Activated T-cell treated with anti-CD3 and anti-CD28 coated beads for 1 hour (primary cell): ENCODE data around the gene OPCML.

Experiments used
- DNase-seq: peaks from one replicate; pipeline ENCODE4 v3.0.0-alpha.2; 2020; ENCODE audit warnings: low read depth

The OPCML gene

DNA sequence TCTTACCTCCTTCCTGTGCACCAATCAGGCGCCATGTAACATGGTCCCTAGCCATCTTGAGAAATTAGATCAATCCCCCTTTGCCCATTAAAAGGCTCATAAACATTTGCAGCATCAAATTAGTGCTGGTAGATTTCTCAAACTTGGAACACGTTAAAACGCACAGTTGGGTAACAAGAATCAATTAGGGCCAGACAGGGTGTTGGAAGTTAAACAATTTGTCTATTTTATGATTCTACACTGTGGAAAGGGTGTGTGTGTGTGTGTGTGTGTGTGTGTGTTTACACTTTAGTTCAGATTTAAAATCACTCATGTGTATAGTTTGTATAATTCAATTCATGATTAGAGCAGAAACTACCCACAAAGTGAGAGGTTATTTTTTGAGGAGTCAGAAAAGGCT, 682.0 kb downstream of the OPCML start:
- no peak for DNase-seq

DNA sequence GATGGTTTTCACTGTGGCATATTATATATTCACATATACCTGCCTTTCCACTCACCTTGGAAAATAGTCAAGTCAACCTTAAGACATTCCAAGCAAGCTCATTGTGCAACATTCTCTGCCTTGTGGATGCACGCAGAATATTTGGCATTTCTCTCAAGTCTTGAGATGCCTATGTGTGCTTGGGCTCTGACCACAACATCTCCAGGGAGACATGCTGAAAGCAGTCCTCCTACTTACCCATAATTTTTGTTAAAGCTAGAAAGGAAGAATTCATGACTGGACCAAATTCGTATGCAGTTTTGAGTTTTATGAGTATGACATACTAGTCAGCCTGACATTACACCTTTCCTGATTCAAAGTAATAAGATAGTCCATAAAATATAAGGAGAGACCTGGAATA, 684.0 kb downstream of the OPCML start:
- DNase-seq, result no peak

DNA sequence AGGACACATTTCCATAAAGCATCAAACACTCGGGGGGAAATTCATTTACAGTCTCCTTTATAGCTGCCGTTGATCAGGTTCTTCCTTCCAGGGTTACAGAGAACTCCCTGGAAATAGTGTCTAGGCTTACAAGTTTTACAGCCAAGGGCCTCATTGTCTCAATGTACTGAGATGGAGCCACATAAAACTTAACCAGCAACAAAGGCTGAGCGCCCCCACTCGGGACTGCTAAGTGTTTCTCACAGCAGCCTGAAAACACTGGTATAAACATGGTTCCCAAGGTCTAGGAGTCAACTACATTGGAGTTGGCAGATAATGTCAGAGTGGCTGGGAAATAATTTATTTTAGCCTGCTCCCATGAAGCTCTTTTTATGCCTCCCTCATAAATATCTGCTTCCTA, 686.2 kb downstream of the OPCML start:
- no peak for DNase-seq

DNA sequence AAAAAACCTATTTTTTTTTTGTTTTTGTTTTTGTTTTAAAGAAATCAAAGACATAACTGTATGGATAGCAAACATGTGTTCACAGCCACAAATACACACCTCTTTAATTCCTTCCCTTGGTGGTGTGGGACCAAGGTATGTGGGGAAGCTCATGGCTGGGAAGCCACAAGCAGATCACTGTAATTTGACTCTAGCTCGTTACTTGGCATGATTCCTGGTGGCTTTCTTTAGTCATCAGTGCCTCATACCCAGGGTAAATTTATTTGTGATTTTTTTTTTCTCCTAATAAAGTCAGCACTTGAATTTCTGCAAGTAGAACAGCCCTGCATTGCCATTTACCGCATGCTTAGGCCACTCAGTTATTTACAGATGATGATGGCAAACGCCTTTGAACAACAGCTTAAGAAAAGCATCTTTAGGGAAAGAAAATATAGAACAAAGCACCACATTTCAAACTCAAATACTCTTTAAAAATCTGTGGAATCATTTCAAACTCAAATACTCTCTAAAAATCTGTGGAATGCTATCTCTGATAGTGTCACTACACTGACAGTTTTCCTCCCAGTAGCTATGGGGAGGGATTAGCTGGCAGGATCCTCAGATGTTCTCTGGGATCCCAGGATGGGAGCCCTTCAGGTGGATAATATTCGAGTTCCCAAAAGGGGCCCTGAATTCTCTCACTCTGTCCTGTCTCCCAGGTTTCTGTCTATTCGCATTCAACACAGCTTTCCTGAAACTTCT, 687.2 kb downstream of the OPCML start:
- DNase-seq, result no peak

DNA sequence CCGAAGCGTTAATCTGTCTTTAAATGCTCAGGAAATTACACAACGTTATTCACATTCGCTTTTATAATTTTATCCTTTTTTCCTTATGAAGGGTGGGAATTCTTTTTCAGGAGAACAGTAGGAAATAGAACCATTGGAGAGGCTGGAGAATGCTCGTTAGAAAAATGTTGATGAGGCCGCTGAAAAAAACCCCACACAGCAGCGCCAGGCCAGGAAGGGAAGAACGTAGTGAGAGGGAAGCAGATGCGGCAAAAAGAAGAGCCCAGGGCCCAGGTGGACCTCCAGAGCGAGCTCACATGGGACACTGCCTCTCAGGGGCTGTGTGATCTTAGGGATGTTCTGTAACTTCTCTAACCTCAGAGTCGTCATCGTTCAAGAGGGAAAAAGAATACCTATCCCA, 691.6 kb downstream of the OPCML start:
- DNase-seq, result no peak

DNA sequence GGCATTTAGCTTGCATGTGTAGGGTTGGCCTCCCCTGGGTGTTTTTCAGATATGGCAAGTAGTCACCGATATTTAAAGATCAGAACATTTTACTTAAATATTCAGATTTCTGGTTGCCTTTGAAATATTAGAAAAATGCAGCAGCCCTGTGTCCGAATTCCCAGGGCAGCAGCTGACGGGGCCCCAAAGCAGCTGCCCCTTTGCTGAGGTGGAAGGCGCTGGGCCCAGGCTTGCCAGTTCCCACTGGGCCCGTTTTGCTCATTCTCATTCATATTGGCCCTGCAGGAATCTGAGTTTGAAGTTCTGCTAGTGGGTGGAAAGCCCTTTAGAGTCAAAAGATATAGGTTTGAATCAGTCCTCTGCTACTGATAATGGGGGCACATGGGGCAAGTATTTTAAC, 692.1 kb downstream of the OPCML start:
- no peak for DNase-seq

DNA sequence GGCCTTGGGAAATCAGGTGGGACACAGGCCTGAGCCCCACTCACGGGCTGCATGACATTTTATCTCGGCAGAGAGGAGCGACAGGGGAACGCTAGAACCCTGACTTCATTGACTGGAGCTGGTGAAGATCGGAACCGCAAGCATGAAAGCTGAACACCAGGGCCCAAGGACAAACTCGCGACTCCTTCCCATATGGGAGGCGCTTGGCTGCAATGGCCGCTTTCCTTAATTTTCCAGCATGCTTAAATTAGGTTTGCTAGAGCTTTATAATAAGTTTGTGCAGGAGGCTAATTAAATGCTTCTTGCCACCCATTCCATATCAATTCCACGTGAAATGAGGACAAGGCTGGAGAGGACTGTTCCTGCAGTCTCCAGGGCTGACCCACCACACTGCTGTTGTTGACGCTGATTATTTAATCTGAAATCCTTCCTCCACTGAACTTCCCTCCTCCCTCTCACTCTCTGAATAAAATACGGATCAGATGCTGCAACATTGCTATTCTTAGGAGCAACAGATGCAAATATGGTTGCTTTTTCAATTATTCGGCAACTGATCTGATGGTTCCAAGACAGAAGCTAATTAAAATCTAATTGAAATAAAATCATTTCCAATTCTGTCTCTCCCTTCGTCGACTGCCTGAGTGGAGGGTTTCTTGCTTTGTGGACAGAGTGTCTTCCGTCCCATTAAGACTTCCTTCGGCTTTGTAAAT, 692.9 kb downstream of the OPCML start:
- DNase-seq, result no peak

DNA sequence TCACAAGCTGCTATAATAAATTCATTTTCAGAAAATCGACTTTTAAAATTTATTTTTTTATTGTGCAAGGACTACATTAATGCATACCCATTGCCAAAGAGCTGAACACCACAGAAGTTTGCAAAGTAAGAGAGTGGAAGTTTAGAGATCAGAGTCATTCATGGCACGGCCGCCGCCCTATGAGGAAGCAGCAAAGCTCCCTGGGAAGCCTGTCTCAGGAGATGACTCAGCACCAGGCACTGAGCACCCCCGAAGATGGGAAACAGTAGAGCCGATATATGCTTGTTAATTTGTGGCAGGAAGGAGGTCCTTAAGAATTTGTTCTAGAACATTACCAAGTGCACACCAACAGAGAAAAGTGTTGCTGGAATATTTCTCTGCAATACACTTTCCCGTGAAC, 693.7 kb downstream of the OPCML start:
- DNase-seq, result no peak

DNA sequence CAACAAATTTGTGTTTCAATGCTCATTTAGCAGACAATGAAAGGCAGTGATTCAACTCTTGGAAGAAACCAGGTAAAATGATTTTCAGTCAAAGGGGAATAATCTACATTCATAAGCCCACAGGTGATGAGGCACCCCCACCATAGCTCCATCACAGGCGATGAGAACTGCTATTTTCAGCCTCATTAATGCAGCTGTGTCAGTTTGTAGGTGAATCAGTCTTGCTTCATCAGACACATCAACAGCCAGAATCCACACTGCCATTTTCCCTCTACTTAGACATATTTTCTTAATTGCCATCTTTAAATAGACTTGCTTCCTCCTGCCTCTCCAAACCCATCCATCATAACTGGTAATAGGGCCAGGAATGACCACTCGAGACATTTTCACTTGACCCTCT, 701.0 kb downstream of the OPCML start:
- DNase-seq, result no peak

DNA sequence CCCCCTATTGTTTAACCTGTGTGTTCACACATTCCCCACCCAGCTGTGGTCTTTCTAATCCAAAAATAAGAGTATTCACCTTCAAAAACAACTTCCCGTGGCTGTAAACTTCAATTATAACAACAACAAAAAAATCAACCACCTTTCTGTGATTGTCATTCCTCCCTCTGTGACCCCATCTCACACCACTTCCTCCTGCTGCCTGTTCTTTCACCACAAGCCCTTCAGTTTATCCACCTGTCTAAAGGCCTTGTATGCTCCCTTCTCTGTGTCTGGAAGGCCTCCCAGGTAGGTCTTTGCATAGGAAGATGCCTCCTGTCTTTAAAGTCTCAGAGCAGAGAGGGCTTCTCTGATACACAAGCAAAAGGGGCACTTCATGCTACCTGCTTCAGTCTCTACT, 707.7 kb downstream of the OPCML start:
- DNase-seq, result no peak

DNA sequence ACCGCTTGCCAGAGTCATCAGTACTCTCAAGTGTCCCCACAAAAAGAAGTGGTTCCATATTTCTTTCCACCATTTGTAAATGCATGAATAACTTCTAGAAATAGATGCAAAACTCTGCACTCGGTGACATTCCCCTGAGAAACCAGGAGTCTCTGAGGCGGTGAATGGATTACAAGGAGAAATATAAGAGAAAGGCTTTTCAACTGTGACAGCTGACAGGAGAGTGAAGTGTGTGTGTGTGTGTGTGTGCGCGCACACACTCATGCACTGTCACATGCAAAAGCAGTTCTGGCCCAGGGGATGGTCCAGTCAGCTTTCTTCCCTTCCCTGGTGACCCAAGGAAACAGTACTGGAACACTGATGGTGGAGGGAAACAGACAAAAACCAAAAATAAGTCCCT, 710.0 kb downstream of the OPCML start:
- no peak for DNase-seq

DNA sequence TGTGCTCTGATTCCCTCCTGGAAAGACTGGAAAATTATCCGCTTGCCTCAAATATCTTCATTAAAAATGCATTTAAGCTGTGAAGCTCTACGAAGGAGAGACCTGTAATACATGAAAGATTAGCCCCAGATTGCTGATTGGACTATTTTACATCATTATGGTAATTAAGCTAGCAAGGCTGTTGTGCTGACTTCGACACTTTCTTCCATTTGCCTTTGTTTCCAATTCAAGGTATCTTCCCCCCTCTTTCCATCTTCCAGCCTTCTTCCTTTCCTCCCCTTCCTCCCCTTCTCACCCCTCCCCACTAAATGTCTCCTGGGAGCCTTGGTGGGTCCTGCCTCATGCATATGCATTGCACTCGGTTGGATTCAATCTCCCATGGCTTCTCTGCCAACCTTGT, 710.8 kb downstream of the OPCML start:
- DNase-seq, result no peak

DNA sequence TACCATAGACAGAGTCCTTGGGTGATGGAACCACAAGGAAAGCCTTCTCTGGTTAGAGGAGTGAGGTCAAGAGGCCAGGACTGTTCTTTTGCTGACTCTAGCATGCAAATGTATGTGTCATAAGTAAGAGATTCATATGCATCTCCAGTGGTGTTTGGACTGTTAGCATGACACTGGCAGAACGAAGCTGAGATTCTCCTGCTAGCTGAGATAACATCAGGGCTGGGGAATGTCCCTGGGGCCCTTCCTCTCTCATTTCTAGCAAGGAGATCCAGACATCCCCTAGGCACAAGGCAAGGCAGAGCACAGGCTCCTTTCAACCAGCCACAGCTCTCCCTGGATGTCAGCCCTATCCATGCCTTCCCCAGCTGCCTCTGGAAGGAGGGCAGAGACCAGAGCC, 711.3 kb downstream of the OPCML start:
- no peak for DNase-seq

DNA sequence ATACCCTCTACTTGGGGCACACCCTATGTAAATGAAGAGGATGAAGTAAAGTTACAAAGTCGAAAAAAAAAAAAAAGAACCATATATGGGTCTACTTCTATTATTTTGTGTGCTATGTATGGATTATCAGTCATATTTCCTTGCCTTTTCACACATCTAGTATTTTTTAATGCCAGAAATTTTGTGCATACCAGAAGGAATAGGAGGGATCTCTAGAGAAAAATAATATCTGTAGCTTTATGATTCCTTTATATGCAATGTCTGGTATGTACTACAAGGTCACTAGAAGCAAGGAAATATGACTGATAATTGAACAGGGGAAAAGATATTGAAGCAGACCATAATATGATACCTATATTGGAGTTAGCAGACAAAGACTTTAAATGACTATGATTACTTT, 713.4 kb downstream of the OPCML start:
- no peak for DNase-seq

DNA sequence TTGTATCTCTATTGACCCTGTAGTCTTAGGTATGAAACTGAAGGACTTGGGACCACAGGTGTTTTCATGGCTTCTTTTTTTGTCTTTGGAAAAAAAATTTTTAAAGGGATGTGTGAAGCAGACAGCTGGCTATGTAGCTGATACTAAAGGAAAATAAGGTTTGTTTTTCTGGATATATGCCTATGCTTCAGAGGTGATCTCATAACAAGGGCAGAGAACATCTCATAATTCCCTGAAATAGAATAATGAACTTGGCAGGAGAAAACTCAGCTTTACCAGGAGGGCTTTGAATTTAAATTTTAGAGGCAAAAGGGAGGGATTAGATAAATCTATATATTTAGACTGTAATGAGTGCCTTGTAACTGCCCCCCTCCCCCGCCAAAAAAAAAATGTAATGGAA, 714.9 kb downstream of the OPCML start:
- DNase-seq, result no peak

DNA sequence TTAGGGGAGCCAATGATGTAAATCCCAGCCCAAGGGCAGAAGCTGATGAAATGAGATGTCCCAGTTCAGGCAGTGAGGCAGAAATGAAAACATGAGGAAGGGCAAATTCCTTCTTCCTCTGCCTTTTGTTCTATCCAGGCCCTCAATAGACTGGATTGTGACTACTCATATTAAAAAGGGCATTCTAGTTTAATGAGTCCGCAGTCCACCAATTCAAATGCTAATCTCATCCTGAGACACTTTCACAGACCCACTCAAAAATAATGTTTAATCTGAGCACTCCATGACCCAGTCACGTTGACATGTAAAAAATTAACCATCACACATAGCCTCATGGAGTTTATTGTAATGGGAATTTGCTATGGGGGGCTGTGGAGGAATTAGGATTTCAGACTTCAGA, 717.9 kb downstream of the OPCML start:
- no peak for DNase-seq

DNA sequence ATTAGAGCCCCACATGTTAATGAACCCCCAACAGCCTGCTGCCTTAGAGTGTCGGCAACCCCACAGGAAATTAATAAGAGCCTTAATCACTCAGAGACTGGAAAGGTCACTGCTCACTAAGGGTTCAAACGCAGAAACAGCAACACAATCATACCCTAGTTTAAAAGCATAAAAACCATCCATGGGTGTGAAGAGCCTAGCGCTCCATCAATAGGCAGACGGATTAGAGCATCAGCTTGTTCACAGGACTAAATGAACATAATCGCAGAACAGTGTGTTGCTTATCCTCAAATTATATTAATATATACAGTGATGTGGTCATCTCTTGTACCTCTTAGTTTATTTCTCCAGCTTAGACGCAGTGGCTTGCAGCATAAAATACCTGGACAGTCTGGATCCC, 720.7 kb downstream of the OPCML start:
- DNase-seq, result no peak

DNA sequence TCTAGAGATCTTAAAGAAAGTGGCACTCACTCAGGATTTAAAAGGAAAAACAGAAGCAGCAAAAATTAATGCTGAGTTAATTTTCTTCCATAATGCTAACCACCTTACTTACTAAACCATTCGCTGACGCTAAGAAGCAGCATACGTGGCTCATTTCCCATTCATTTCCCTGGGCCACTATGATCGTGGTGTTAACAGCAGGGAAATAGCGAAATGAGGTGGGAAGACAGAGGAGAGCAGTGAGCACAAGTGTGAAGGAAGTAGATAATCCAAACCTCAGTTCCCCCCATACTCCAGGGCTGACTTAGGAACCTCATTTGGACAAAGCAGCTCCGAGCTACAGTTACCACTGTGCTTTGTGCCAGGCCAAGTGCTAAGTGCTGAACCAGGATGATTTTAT, 723.2 kb downstream of the OPCML start:
- DNase-seq, result no peak

DNA sequence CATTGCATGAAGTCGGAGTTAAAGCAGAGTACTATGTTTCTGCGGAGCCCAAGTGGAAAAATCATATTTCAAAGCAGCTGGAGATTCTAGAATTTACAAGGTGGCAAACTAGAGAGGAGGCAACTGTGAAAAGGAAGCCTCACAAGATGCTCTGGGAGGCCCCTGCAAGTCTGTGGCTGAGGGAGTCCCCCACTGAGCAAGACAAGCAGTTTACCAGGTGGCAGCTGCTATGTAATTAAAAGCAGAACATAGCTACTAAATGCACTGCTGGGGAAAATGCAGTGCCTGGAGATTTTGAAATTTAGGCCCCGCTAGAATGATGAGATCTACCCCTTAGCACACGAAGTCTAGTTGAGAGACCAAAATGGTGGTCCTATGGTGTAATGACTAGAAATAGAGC, 728.0 kb downstream of the OPCML start:
- no peak for DNase-seq

DNA sequence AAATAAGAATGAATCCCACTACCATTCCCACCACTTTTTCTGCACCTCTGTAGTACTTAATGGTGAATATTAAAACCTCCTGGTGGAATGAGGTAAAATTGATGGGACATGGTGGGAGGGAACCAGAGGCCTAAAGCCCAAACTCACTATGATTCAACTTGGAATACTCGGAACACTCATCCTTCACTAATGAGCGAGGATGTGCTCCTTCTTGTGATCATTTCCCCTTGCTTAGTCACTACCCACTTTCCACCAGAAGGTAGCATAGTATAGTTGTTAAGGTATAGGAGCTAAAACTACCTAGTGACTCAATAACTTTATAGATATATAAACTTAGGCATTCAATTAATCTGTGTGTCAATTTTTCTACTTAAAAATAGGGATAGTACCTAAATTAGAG, 728.9 kb downstream of the OPCML start:
- no peak for DNase-seq

DNA sequence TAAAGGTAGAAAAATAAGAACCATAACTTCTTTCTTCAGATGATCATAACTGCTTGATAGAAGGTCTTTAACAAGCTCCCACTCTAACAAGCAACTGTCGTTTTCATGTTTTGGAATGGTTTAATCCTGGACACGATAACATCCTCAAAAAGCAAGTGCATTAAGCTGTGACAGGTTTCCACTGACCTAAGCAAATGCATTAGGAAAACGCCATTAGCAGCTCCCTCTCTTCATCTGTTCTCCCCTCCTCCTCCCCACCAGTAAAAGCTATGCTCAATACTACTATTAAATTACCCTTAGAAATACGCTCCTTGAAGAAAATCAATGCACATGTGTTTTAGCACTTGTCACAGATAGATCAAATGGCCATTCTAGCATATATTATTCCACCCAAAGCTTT, 729.4 kb downstream of the OPCML start:
- DNase-seq, result no peak

DNA sequence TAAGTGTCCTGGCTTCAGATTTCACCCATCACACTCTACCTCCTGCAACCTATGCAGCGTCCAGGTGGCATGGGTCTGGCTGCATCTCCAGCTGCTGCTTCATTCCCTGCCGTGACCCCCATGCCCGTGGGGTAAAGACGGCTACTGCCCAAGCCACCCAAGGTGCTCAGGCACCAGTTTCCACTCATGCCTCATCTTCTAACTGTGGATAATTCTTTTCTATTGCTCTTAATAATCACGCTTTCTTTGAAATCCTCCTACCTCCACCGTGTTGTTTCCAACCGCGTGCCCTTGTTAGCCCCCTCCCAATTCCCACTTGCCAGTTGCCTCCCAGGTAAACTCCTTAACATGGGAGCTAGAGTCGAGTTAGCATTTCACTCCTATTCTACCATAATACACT, 738.5 kb downstream of the OPCML start:
- no peak for DNase-seq

DNA sequence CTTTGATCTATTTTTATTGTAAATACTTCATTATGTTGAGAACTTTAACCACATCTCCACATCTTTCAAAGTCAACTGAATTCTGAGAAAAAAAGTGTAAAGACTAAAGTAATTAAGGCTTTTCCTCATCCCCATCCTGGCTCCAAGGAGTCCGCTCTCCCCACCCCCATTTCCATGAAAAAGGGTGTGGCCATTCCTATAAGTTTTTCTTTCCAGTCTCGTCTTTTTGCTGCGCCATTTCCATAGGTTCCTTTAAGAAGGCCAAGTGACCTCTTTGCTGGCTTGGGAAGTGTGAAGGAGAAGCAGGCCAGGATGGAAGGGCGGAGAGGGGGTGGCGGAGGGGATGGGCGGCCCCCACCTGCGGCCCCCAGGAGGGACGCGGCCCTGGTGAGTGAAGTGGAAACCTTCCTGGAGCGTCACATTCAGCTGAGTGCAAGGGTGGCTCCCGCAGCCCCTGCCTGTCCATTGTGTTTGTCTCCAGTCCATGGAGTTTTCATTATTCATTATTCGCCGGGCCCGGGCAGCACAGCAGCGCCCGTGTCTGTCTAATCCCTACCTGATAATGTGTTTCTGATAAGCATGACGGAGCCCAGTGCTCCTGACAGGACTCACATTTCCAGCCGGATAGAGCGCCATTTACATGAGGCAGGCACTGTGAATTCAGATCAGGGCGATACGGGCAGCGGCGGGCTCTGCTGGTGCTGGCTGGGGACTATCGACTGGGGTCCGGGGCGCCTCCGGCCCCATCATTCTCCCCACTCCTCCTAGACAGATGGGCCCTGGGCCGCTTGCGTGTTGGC, 739.8 kb downstream of the OPCML start:
- DNase-seq, result no peak
